C4-2B (cell line): ENCODE measurements around the gene ELN.

ENCODE experiments used
- ZFX ChIP-seq: fragments of 450-650 bp; IDR thresholded peaks from 2 replicates; pipeline ENCODE4 v1.6.1; 2017
- TF ChIP-seq, protein P1 (sequence below): fragments of 450-650 bp; conservative IDR thresholded peaks from 2 replicates; pipeline ENCODE4 v1.5.1; 2017; ENCODE audit warnings: mild to moderate bottlenecking

DNA sequence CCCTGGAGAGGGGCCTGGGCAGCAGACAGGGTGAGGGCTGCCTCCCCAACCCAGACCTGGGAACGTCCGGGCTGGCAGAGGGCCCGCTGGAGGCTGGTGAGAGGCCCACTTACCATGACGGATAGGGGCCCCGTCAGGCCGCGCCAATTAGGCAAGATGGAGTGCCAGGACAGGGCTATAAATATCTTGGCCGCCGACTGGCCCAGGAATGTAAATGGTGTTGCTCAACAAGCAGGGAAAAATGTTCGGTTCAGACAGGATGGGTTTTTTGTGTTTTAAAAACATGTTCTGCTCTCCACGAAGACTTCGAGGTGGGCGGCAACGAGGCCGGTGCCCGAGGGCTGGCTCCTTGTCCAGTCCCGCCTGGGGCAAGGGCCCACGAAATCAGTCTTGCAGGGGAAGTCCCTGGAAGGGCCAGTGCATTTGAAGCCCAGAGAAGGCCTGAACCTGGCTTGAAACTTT lies 35.8 kb upstream of the ELN start:
- TF ChIP-seq, protein P1, sequence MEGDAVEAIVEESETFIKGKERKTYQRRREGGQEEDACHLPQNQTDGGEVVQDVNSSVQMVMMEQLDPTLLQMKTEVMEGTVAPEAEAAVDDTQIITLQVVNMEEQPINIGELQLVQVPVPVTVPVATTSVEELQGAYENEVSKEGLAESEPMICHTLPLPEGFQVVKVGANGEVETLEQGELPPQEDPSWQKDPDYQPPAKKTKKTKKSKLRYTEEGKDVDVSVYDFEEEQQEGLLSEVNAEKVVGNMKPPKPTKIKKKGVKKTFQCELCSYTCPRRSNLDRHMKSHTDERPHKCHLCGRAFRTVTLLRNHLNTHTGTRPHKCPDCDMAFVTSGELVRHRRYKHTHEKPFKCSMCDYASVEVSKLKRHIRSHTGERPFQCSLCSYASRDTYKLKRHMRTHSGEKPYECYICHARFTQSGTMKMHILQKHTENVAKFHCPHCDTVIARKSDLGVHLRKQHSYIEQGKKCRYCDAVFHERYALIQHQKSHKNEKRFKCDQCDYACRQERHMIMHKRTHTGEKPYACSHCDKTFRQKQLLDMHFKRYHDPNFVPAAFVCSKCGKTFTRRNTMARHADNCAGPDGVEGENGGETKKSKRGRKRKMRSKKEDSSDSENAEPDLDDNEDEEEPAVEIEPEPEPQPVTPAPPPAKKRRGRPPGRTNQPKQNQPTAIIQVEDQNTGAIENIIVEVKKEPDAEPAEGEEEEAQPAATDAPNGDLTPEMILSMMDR = no peak
- no peak for TF ChIP-seq ZFX
